HEK293 (cell line): Measurements from ENCODE around the gene TMEM41A.

Experiments
- REST ChIP-seq: fragments of 450-650 bp; formaldehyde crosslinking; IDR thresholded peaks from 2 replicates; pipeline ENCODE4 v1.5.1; 2016; ENCODE audit warnings: missing biosample characterization, missing genetic modification characterization
- ZNF146 ChIP-seq: fragments of 450-650 bp; formaldehyde crosslinking; IDR thresholded peaks from 2 replicates; pipeline ENCODE4 v1.5.1; 2016; ENCODE audit warnings: missing biosample characterization, missing genetic modification characterization

DNA sequence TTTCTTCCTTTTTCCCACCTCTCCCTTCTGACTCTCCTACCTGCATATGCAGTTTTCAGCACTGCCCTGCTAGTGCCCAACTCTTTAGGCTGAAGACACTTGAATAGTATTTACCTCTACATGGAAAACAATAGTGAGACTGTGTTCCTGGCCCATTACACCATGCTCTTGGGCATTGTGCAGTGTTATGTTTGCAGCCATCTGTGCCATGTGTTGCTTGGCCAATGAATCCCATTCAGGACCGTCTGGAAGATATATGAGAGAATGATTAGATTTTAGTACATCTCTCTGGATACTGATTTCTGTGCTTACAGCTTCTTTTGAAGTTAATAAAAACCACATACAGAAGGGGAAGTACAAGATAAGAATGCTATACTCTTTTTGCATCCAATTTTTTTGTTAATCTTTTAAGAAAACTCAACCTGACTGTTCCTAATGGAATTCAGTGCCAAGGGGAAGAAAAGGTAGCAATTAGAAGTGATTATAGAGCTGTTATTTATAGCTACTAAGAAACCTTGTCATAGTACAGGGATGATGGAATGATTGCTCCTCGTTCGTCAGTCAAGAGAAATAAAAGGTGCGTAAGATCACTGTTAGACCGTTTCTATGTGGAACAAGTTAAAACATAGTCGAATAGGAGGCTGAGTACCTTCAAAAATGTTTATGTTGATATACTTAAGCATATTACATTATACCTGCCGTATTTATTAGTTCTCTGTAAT, 58.9 kb downstream of the TMEM41A start:
- no peak for TF ChIP-seq REST (tag by site-specific recombination)
- no peak for TF ChIP-seq ZNF146 (tag by site-specific recombination)
